Mesothelial cell of epicardium (in vitro differentiated cells): ENCODE data around the gene OTOA. TPM values are rescaled to one million over a fixed set of nuclear protein-coding genes. Genes with fewer than 3 reads are reported as not detected.
"Not testable (repeated sequence)": the region's sequence is repeated elsewhere in the genome, so short reads cannot be mapped to it uniquely, and the experiment has no call there.

Source experiments
- DNase-seq, 2 experiments: peaks; one replicate each; pipeline ENCODE4 v3.0.0; 2021; ENCODE audit warnings: low spot score in 2 of 2; ENCODE audit not compliant: unreplicated experiment in 2 of 2
- H3K27ac Mint-ChIP-seq: 2 replicates; pipeline ENCODE4 v1.8.0; 2021; ENCODE audit warnings: mixed read lengths
- H3K27me3 Mint-ChIP-seq: 2 replicates; pipeline ENCODE4 v1.8.0; 2021; ENCODE audit warnings: low read depth, mixed read lengths
- H3K36me3 Mint-ChIP-seq: 2 replicates; pipeline ENCODE4 v1.8.0; 2021; ENCODE audit warnings: mixed read lengths
- H3K4me1 Mint-ChIP-seq: 2 replicates; pipeline ENCODE4 v1.8.0; 2021; ENCODE audit warnings: mixed read lengths
- H3K4me3 Mint-ChIP-seq: 2 replicates; pipeline ENCODE4 v1.8.0; 2021; ENCODE audit warnings: mild to moderate bottlenecking, moderate library complexity, mixed read lengths
- H3K9me3 Mint-ChIP-seq: 2 replicates; pipeline ENCODE4 v1.8.0; 2021; ENCODE audit warnings: mixed read lengths
- total RNA-seq: library from RNA; stranded (reverse); gene quantifications from 3 replicates; pipeline ENCODE4 v1.2.1, GENCODE V29; 2021
- TF ChIP-seq, protein P1 (sequence below): fragments of 200-600 bp; sonication (generic); IDR thresholded peaks from one replicate; pipeline ENCODE4 v1.5.0; 2021; ENCODE audit warnings: antibody characterized with exemption; ENCODE audit not compliant: unreplicated experiment

Gene OTOA
- total RNA-seq, 1 donor from 2014 or later = 0.25 TPM

DNA sequence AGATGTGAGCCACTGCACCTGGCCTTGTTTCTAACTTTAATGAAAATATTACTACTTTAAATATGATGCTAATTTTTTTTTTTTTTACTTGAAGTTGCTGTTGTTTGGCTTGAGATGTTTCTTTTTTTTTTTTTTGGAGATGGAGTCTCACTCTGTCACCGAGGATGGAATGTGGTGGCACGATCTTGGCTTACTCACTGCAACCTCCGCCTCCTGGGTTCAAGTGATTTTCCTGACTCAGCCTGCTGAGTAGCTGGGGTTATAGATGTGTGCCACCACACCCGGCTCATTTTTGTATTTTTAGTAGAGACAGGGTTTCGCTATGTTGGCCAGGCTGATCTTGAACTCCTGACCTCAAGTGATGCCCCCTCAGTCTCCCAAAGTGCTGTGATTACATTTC lies 35.0 kb upstream of the OTOA start:
- Mint-ChIP-seq H3K9me3 (no peaks in the 10 kb centered on the region), H3K4me3 (no peak overlapping the region), H3K27ac (no peak overlapping the region), H3K36me3 (peaks cover 54% of the 10 kb centered on the region), H3K4me1 (peaks cover 20% of the 10 kb centered on the region), H3K27me3 (no peaks in the 10 kb centered on the region)
- DNase-seq = no peak
- TF ChIP-seq, protein P1, sequence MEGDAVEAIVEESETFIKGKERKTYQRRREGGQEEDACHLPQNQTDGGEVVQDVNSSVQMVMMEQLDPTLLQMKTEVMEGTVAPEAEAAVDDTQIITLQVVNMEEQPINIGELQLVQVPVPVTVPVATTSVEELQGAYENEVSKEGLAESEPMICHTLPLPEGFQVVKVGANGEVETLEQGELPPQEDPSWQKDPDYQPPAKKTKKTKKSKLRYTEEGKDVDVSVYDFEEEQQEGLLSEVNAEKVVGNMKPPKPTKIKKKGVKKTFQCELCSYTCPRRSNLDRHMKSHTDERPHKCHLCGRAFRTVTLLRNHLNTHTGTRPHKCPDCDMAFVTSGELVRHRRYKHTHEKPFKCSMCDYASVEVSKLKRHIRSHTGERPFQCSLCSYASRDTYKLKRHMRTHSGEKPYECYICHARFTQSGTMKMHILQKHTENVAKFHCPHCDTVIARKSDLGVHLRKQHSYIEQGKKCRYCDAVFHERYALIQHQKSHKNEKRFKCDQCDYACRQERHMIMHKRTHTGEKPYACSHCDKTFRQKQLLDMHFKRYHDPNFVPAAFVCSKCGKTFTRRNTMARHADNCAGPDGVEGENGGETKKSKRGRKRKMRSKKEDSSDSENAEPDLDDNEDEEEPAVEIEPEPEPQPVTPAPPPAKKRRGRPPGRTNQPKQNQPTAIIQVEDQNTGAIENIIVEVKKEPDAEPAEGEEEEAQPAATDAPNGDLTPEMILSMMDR = no peak

DNA sequence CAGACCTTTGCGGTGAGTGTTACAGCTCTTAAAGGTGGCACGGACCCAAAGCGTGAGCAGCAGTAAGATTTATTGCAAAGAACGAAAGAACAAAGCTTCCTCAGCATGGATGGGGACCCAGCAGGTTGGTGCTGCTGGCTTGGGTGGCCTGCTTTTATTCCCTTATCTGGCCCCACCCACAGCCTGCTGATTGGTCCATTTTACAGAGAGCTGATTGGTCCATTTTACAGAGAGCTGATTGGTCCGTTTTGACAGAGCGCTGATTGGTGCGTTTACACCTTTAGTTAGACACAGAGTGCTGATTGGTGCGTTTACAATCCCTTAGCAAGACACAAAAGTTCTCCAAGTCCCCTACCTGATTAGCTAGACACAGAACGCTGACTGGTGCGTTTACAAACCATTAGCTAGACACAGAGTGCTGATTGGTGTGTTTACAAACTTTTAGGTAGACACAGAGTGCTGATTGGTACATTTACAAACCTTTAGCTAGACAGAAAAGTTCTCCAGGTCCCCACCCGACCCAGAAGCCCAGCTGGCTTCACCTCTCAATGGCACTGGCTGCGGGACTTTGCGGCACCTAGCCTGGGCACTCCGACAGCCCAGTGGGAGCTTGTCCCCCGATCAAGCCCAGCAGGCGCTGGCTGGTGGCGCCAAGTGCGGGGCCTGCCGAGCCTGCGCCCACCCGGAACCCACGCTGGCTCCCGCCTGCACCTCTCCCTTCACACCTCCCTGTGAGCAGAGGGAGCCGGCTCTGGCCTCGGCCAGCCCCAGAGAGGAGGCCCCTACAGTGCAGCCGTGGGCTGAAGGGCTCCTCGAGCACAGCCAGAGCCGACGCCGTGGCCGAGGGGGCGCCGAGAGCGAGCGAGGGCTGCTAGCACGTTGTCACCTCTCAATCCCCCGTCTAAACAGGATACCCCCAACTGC lies 33.9 kb upstream of the OTOA start:
- not testable (repeated sequence) for H3K27ac Mint-ChIP-seq, H3K4me3 Mint-ChIP-seq, H3K9me3 Mint-ChIP-seq, H3K27me3 Mint-ChIP-seq, DNase-seq
- Mint-ChIP-seq H3K4me1 (peaks cover 20% of the 10 kb centered on the region), H3K36me3 (peaks cover 50% of the 10 kb centered on the region)

DNA sequence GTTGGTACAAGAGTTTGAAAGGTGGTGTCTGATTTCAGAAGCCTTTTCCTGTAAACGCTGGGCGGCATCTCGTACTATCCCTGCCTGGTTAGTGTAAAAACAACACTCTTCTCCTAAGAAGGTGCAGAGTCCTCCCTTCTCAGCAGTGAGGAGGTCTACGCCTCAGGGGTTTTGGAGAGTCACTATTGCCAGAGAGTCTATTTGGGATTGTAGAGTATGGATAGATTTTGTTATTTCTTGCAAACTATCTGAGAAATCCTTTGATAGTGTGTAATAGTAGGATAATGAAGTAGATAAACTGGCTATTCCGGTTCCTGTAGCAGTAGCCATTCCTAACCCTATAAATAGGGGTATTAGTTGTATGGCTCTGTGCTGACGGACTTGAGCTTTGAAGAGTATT lies 32.9 kb upstream of the OTOA start:
- H3K27me3 Mint-ChIP-seq, DNase-seq, H3K4me3 Mint-ChIP-seq, H3K9me3 Mint-ChIP-seq: not testable (repeated sequence)
- peaks cover 20% of the 10 kb centered on the region for H3K4me1 Mint-ChIP-seq
- peak overlapping the region; percentile 52 for H3K27ac Mint-ChIP-seq
- H3K36me3 Mint-ChIP-seq = peaks cover 53% of the 10 kb centered on the region

DNA sequence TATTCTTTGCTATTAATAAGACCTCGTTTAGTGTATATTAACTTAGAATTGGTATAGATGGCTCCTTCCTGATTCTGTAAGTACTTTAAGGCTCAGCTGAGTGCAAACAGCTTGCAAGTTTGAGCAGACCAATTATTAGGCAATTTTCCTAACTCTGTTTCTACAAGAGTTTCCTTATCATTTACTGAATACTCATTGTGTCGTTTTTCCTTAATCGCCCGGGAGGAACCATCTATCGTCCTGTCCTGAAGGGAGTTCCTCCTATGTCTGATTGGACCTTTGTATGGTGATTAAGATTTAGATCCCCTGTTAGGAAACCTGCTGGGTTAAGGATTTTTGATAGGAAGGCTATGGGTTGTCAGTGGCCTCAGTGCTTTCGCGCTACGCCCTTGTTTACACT lies 32.4 kb upstream of the OTOA start:
- peaks cover 18% of the 10 kb centered on the region for H3K4me1 Mint-ChIP-seq
- H3K36me3 Mint-ChIP-seq = peaks cover 55% of the 10 kb centered on the region
- not testable (repeated sequence) for DNase-seq, H3K27me3 Mint-ChIP-seq, H3K4me3 Mint-ChIP-seq, H3K9me3 Mint-ChIP-seq
- H3K27ac Mint-ChIP-seq = peak overlapping the region; percentile 35

DNA sequence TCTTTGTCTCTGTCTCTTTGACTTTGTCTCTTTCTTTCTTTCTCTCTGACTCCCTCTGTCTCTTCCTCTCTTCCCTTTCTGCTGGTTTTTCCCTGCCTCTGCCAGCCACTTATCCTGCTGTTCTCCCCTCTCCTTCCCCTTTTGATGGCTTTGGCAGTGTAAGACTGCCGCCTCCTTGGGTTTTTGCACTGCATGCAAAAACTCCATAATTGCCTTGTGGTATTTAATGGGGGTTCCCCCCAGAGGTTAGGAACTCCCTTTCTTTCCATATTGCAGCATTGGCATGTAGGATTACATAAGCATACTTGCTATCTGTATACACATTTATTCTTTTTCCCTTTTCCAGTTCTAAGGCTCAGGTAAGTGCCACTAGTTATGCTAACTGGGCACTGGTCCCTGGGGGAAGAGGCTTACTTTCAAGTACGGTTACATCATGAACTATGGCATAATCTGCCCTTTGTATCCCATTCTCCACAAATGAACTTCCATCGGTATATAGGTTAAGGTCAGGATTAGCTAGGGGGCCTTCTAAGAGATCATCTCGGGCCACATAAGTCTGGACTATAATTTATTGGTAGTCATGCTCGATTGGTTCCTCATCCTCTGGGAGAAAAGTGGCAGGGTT lies 31.7 kb upstream of the OTOA start:
- peaks cover 11% of the 10 kb centered on the region for H3K4me1 Mint-ChIP-seq
- H3K27me3 Mint-ChIP-seq, H3K27ac Mint-ChIP-seq, H3K4me3 Mint-ChIP-seq, H3K9me3 Mint-ChIP-seq, DNase-seq: not testable (repeated sequence)
- H3K36me3 Mint-ChIP-seq = peaks cover 51% of the 10 kb centered on the region

DNA sequence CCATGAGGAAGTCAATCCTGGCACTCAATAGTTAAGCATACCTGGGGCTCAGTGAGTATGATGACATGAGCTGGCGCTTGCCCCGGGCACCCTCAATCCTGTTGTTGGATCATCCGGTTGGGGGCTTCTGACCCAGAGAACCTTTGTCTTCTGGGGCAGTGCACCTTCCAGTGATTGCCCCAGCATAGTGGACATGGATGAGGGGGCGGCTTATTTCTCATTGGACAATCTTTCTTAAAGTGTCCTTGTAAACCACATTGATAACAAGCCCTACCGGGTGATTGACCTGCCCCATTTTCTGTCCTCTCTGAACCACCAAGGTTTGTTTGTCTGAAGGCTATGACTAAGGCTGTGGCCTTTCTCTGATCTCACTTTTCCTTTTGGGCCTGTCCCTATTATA lies 29.6 kb upstream of the OTOA start:
- peaks cover 37% of the 10 kb centered on the region for H3K36me3 Mint-ChIP-seq
- no peak overlapping the region for H3K4me3 Mint-ChIP-seq
- H3K27me3 Mint-ChIP-seq = no peaks in the 10 kb centered on the region
- H3K4me1 Mint-ChIP-seq = peaks cover 8% of the 10 kb centered on the region
- DNase-seq = no peak
- H3K9me3 Mint-ChIP-seq = no peaks in the 10 kb centered on the region
- TF ChIP-seq, protein P1 = no peak
- no peak overlapping the region for H3K27ac Mint-ChIP-seq

DNA sequence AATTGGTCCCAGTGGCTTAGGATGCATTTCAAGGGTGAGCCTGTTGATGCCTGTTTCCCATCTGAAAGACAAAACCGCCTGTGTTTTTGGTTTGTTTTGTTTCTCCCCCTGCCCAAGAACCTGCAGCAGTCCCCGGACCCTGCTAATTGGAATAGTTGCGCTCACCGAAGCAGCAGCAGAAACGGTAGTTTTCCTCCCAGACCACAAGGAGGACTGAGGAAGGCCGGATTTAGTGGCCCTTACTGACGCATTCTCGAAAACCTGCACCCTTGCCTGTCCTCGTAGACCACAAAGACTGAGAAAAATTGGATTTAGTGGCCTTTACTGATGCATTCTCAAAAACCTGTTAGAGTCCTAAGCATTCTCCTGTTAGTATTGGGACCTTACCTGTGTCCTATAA lies 28.1 kb upstream of the OTOA start:
- not testable (repeated sequence) for H3K4me3 Mint-ChIP-seq, H3K9me3 Mint-ChIP-seq, H3K27me3 Mint-ChIP-seq, DNase-seq, H3K27ac Mint-ChIP-seq, H3K4me1 Mint-ChIP-seq
- H3K36me3 Mint-ChIP-seq = peaks cover 28% of the 10 kb centered on the region
